Tibial nerve (tissue), 4 donors: Measurements from ENCODE around the gene RNASE9. TPM values are rescaled to one million over a fixed set of nuclear protein-coding genes. Genes with fewer than 3 reads are reported as not detected.

Source experiments
- DNase-seq, 2 donors: peaks; one replicate each; pipeline ENCODE4 v3.0.0-alpha.2; 2019; ENCODE audit warnings: low spot score in 2 of 2
- H3K27ac ChIP-seq, 4 donors: fragments of 200-600 bp; sonication (generic) in 3 of 4; one replicate each; pipeline ENCODE4 v1.5.1; 2017 to 2019; ENCODE audit warnings: mild to moderate bottlenecking in 1 of 4
- H3K27me3 ChIP-seq, 2 donors: fragments of 200-600 bp; sonication (generic) in 1 of 2; one replicate each; pipeline versions ENCODE4 v1.5.1 to v1.6.0; 2017 to 2019
- H3K36me3 ChIP-seq, 3 donors: fragments of 200-600 bp; sonication (generic); one replicate each; pipeline ENCODE4 v1.5.1; 2018 to 2019
- H3K4me1 ChIP-seq, 4 donors: fragments of 200-600 bp; sonication (generic) in 3 of 4; one replicate each; pipeline ENCODE4 v1.5.1; 2017 to 2019
- H3K4me3 ChIP-seq, 4 donors: fragments of 200-600 bp; sonication (generic) in 3 of 4; one replicate each; pipeline ENCODE4 v1.5.1; 2017 to 2019; ENCODE audit warnings: mild to moderate bottlenecking in 1 of 4, moderate library complexity in 1 of 4
- H3K9me3 ChIP-seq, 4 donors: fragments of 200-600 bp; sonication (generic) in 3 of 4; one replicate each; pipeline ENCODE4 v1.5.1; 2017 to 2019
- EP300 ChIP-seq, 2 donors: sonication (generic); formaldehyde crosslinking; IDR thresholded peaks; one replicate each; pipeline ENCODE4 v1.6.1; 2017; ENCODE audit warnings: antibody characterized with exemption in 2 of 2, mild to moderate bottlenecking in 1 of 2
- POLR2A ChIP-seq, 2 donors: fragments of 450-650 bp; IDR thresholded peaks; one replicate each; pipeline ENCODE4 v1.6.1; 2017; ENCODE audit warnings: antibody characterized with exemption in 2 of 2, mild to moderate bottlenecking in 2 of 2, moderate library complexity in 2 of 2
- WGBS, 2 donors: methylation state at CpG; one replicate each; pipeline ENCODE4 v1.1.5; 2018; 5-methylcytosine and 5-hydroxymethylcytosine counted together
- total RNA-seq, 4 donors: library from RNA; depleted of rRNA; stranded (reverse); fragments of >200 nt; gene quantifications; one replicate each; pipeline ENCODE4 v1.1.0, GENCODE V29; 2016
- TF ChIP-seq, protein P1 (sequence below), 5 experiments: fragments of 200-600 bp in 3 of 5; fragments of 450-650 bp in 2 of 5; sonication (generic) in 3 of 5; IDR thresholded peaks; one replicate each; pipeline ENCODE4 v1.5.1; 2016 to 2019; ENCODE audit warnings: antibody characterized with exemption in 5 of 5, mild to moderate bottlenecking in 3 of 5, moderate library complexity in 2 of 5

The RNASE9 gene
- total RNA-seq: not detected

DNA sequence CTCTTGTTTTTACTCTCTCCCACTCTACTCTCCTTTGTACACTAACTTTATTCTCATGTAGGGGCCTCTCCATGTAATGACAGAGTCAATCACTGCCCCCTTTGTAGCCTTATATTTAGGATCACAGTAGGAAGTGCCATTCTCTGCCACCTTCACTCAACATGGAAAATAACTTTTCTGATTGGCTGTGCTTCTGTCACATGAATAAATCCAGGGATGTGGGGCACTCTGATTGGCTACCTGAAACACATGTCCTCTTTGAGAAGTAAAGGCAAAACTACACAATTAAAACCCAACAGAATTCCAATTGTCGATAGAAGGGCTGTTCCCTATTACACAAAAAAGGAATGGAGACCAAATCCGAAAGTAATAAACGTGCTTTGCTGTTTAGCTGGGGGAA, at the start of gene RNASE9:
RNASE9 (minus strand) TSS at position 87 of the 400 bp plus-strand sequence.
- Histone ChIP-seq H3K27me3 (no peaks in the 10 kb centered on the region), H3K36me3 (no peaks in the 10 kb centered on the region), H3K9me3 (no peaks in the 10 kb centered on the region), H3K27ac (no peak within 1 kb of the TSS), H3K4me3 (no peak within 1 kb of the TSS), H3K4me1 (no peaks in the 10 kb centered on the region)
- DNase-seq: no peak
- 89 to 91% methylated on average over 3 of the region's 3 CpGs for WGBS, 2 donors
- TF ChIP-seq, protein P1, sequence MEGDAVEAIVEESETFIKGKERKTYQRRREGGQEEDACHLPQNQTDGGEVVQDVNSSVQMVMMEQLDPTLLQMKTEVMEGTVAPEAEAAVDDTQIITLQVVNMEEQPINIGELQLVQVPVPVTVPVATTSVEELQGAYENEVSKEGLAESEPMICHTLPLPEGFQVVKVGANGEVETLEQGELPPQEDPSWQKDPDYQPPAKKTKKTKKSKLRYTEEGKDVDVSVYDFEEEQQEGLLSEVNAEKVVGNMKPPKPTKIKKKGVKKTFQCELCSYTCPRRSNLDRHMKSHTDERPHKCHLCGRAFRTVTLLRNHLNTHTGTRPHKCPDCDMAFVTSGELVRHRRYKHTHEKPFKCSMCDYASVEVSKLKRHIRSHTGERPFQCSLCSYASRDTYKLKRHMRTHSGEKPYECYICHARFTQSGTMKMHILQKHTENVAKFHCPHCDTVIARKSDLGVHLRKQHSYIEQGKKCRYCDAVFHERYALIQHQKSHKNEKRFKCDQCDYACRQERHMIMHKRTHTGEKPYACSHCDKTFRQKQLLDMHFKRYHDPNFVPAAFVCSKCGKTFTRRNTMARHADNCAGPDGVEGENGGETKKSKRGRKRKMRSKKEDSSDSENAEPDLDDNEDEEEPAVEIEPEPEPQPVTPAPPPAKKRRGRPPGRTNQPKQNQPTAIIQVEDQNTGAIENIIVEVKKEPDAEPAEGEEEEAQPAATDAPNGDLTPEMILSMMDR (IDR thresholded peaks at IDR 0.05): no peak
- TF ChIP-seq EP300 (IDR thresholded peaks at IDR 0.05) (no peak), POLR2A (IDR thresholded peaks at IDR 0.05) (no peak)

DNA sequence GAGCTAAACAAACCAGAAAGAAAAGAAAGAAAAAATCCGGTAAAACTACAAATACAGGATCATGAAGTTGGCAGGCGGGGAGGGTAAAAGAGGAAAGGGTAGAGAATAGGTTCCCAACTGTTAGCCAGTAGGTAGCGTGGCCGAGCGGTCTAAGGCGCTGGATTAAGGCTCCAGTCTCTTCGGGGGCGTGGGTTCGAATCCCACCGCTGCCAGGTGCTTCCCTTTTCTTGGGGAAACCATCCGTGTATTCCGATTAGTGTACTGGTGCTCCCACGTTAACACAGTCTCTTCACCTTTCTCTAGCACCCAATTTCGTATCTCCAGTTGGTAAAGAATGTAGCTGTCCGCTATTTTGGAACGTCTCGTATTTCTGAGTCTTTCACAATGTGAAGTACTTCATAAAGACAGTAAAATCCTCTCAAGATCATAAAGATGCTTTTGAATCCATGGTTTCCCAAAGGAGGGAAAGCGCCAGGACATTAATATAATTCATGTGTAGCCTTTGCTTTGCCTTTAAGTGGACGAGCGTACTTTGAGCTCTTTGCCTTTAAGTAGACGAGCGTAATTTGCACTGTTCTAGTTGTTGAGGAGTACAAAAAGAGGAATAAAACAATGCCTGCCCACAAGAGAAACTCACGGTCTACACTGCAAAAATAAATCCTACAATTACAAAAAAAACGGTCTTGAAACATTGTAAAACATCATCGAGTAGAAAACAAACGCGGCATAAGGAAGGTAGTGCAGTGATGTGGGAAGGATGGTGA, 49.3 kb upstream of the RNASE9 start:
- DNase-seq: peak; percentile 64 to 87
- H3K36me3 ChIP-seq: no peaks in the 10 kb centered on the region
- H3K27ac ChIP-seq: peak overlapping the region; percentile 73 to 86 (median 75)
- H3K4me1 ChIP-seq: peaks cover 0 to 51% (median 6%) of the 10 kb centered on the region in 4 donors
- H3K4me3 ChIP-seq: peak overlapping the region; percentile 56 to 75 (median 71)
- 7% methylated on average over 27 of the region's 27 CpGs for WGBS, 2 donors
- no peaks in the 10 kb centered on the region for H3K27me3 ChIP-seq
- no peaks in the 10 kb centered on the region for H3K9me3 ChIP-seq
- TF ChIP-seq, protein P1 (IDR thresholded peaks at IDR 0.05): no peak
- TF ChIP-seq POLR2A (IDR thresholded peaks at IDR 0.05) (no peak), EP300 (IDR thresholded peaks at IDR 0.05) (peak in 1 of 2 donors; percentile 8)

DNA sequence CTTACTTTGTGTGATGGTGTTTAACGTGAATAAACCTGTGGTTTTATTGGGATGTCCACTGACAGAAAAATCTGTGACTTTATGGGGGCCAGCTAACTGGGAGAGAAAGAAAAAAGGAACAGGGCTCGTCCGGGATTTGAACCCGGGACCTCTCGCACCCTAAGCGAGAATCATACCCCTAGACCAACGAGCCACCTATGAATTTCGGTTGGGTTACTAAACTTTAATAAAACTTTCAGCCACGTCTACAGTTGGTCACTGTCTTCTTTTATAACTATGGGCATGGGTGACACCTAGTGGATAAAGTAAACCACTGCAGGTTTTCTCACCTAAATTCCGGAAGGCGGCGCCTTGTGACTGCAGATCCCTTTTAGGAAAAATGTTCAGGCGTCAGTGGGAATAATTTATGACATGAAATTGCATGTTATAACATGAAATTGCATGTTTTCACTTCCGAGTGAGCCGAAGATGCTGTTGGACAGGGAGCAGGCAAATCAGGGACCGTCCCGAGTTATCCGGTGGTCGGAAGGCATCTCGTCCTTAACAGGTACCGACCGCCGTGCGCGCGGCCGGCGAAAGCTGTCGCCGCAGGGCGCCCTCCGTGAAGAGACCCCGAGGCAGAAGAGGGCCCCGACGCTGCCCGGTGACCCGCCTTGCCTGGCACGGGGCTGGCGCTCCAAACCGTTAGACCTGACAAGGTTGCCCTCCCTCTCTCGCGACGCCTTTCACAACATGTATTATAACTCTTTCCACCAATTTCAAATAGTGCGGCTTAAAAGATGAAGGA, 48.6 kb upstream of the RNASE9 start:
- peak overlapping the region; percentile 73 to 86 (median 75) for H3K27ac ChIP-seq
- no peaks in the 10 kb centered on the region for H3K9me3 ChIP-seq
- peaks cover 0 to 43% (median 3%) of the 10 kb centered on the region in 4 donors for H3K4me1 ChIP-seq
- no peaks in the 10 kb centered on the region for H3K27me3 ChIP-seq
- DNase-seq: peak; percentile 67 to 86
- H3K36me3 ChIP-seq: no peaks in the 10 kb centered on the region
- 0 to 1% methylated on average over 43 to 44 of the region's 44 CpGs for WGBS, 2 donors
- TF ChIP-seq EP300 (IDR thresholded peaks at IDR 0.05) (peak in 1 of 2 donors; percentile 12), POLR2A (IDR thresholded peaks at IDR 0.05) (peak in 1 of 2 donors; percentile 11)
- TF ChIP-seq, protein P1 (IDR thresholded peaks at IDR 0.05): peak; percentile 89 to 96 (median 91)
- peak overlapping the region; percentile 56 to 75 (median 71) for H3K4me3 ChIP-seq

DNA sequence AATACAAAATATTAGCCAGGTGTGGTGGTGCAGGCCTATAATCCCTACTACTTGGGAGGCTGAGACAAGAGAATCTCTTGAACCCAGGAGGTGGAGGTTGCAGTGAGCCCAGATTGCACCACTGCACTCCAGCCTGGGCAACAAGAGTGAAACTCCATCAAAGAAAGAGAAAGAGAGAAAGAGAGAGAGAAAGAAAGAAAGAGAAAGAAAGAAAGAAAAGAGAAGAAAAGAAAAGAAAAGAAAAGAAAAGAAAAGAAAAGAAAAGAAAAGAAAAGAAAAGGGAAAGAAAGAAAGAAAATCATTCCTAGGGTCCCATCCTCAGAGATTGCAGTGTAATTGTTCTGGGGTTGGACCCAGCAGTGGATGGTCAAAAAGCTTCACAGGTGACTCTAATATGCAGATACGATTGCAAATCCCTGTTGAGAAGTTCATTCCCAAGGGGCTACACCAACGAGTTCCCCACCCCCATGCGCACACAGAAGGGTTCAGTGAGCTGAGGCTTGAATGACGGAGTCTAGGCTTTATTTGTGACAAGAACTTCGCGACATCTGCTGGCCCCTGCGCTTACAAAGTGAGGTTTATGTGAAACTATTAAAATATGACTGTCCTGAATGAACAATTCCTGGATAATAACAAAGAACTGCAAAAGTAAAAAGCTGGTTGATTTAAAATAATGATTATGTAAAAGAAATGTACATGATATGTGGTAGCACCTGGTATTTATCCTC, 47.7 kb upstream of the RNASE9 start:
- H3K4me3 ChIP-seq: no peak overlapping the region
- no peak for DNase-seq
- WGBS, 2 donors: 61 to 68% methylated on average over 7 of the region's 7 CpGs

More for the DNA sequence above, 47.7 kb upstream of the RNASE9 start:
- TF ChIP-seq EP300 (IDR thresholded peaks at IDR 0.05) (no peak), POLR2A (IDR thresholded peaks at IDR 0.05) (no peak)
- TF ChIP-seq, protein P1 (IDR thresholded peaks at IDR 0.05): no peak
- Histone ChIP-seq H3K4me1 (peaks cover 0 to 39% (median 0%) of the 10 kb centered on the region in 4 donors), H3K27me3 (no peaks in the 10 kb centered on the region), H3K36me3 (no peaks in the 10 kb centered on the region), H3K9me3 (no peaks in the 10 kb centered on the region), H3K27ac (no peak overlapping the region)
